Spleen (tissue), 11 donors: Measurements from ENCODE around the gene SCAF11. TPM values are rescaled to one million over a fixed set of nuclear protein-coding genes. Genes with fewer than 3 reads are reported as not detected.

Experiments
- DNase-seq: peaks from one replicate; pipeline ENCODE4 v3.0.0-alpha.2; 2020
- H3K27ac ChIP-seq, 8 donors: fragments of 200-600 bp; sonication (generic) in 7 of 8; 1 replicate in 4 of 8; 2 replicates in 4 of 8; pipeline versions ENCODE4 v1.5.0 to v1.8.0; 2016 to 2021; ENCODE audit warnings: inconsistent platforms in 4 of 8, mild to moderate bottlenecking in 4 of 8, moderate library complexity in 1 of 8
- H3K27me3 ChIP-seq, 7 donors: fragments of 200-600 bp; sonication (generic) in 6 of 7; replicated peaks in 1 of 7; 1 replicate in 4 of 7; 2 replicates in 3 of 7; pipeline versions ENCODE4 v1.5.0 to v1.8.0; 2016 to 2021; ENCODE audit warnings: inconsistent platforms in 3 of 7, mild to moderate bottlenecking in 1 of 7
- H3K36me3 ChIP-seq, 6 donors: fragments of 200-600 bp; sonication (generic) in 5 of 6; 1 replicate in 4 of 6; 2 replicates in 2 of 6; pipeline versions ENCODE4 v1.5.0 to v1.8.0; 2016 to 2021; ENCODE audit warnings: inconsistent platforms in 2 of 6
- H3K4me1 ChIP-seq, 6 donors: fragments of 200-600 bp; sonication (generic) in 5 of 6; 1 replicate in 3 of 6; 2 replicates in 3 of 6; pipeline versions ENCODE4 v1.5.0 to v1.8.0; 2016 to 2021; ENCODE audit warnings: inconsistent platforms in 3 of 6
- H3K4me3 ChIP-seq, 8 donors: fragments of 200-600 bp; sonication (generic) in 7 of 8; 1 replicate in 4 of 8; 2 replicates in 4 of 8; pipeline versions ENCODE4 v1.5.0 to v1.8.0; 2016 to 2021; ENCODE audit warnings: inconsistent platforms in 4 of 8, mild to moderate bottlenecking in 4 of 8, moderate library complexity in 2 of 8
- H3K9me3 ChIP-seq, 8 donors: fragments of 200-600 bp; sonication (generic) in 7 of 8; 1 replicate in 4 of 8; 2 replicates in 4 of 8; pipeline versions ENCODE4 v1.5.0 to v1.8.0; 2016 to 2021; ENCODE audit warnings: inconsistent platforms in 4 of 8
- POLR2A ChIP-seq, 3 donors: fragments of 450-650 bp; IDR thresholded peaks; one replicate each; pipeline ENCODE4 v1.5.1; 2017; ENCODE audit warnings: antibody characterized with exemption in 3 of 3, mild to moderate bottlenecking in 1 of 3
- POLR2AphosphoS5 ChIP-seq, 3 donors: sonication (generic); formaldehyde crosslinking; IDR thresholded peaks; one replicate each; pipeline ENCODE4 v1.5.1; 2017; ENCODE audit warnings: antibody characterized with exemption in 3 of 3
- WGBS, 5 donors: extraction: QIAGEN DNeasy Blood & Tissue Kit in 3 of 5; methylation state at CpG; one replicate each; pipeline versions ENCODE4 v1.1.5 to v1.1.7; 2013 to 2018; 5-methylcytosine and 5-hydroxymethylcytosine counted together
- intact Hi-C: fragments of 100-400 bp; cut with DNase I; formaldehyde crosslinking; loops from one replicate; pipeline ENCODE4 v1.15.0; 2023; ENCODE audit warnings: low total_unique reads
- polyA plus RNA-seq, 3 donors: library from polyadenylated mRNA; stranded (reverse); fragments of 200-250 nt; gene quantifications; one replicate each; pipeline ENCODE4 v1.2.1, GENCODE V29; 2013
- total RNA-seq, 7 donors: library from RNA; depleted of rRNA in 3 of 7; stranded (reverse); fragments of >200 nt in 3 of 7; fragmentation: NEBNext Ultra II Directional in 4 of 7; extraction: Animal tissue kit (Norgen Biotek cat#: 25700) in 4 of 7; gene quantifications; one replicate each; pipeline versions ENCODE4 v1.1.0 to v1.2.1, GENCODE V29; 2016 to 2021
- TF ChIP-seq, protein P1 (sequence below), 11 experiments: fragments of 200-600 bp in 7 of 11; fragments of 450-650 bp in 4 of 11; sonication (generic) in 4 of 11; IDR thresholded peaks in 8 of 11; conservative IDR thresholded peaks in 3 of 11; 1 replicate in 7 of 11; 2 replicates in 4 of 11; pipeline versions ENCODE4 v1.4.0 to v1.8.0; 2016 to 2021; ENCODE audit warnings: antibody characterized with exemption in 11 of 11, inconsistent platforms in 4 of 11, mild to moderate bottlenecking in 1 of 11
- donor health status: healthy with polysubstance abuse.
- donor health status: DM: no; HTN: no; CAD: no; lungs with moderate emphysema.
- donor health status: DM: no; HTN: no; CAD: no.
- donor health status: Bipolar disorder and iron deficiency.
- donor health status: healthy.
- donor health status: DM: no; HTN: no; CAD: no.
- donor health status: DM: yes; HTN: yes; CAD: no.

The SCAF11 gene
- total and polyA plus RNA-seq, 10 donors, result 30.0 to 249 (median 170) TPM

DNA sequence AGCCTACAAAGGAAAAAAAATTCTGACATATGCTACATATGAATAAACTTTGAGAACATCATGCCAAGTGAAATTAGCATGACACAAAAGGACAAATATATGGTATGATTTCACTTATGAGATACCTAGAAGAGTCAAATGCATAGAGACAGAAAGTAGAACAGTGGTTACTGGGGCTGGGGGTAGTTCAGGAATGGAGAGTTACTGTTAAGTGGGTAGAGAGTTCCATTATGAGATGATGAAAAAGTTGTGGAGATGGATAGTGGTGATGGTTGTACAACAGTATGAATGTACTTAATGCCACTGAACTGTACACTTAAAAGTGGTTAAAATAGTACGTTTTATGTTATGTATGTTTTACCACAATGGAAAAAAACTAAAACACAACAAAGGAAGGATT, 92.3 kb downstream of the SCAF11 start:
- intact Hi-C loops, result no loop called here
- Histone ChIP-seq H3K4me1 (no peaks in the 10 kb centered on the region), H3K27ac (no peak overlapping the region), H3K4me3 (no peak overlapping the region), H3K27me3 (no peaks in the 10 kb centered on the region), H3K36me3 (peaks cover 0 to 85% (median 45%) of the 10 kb centered on the region in 6 donors), H3K9me3 (no peaks in the 10 kb centered on the region)
- 86 to 100% (median 93%) methylated on average over 1 of the region's 1 CpG for WGBS, 5 donors
- TF ChIP-seq POLR2AphosphoS5 (IDR thresholded peaks at IDR 0.05), result no peak
- no peak for TF ChIP-seq POLR2A (IDR thresholded peaks at IDR 0.05)
- TF ChIP-seq, protein P1, sequence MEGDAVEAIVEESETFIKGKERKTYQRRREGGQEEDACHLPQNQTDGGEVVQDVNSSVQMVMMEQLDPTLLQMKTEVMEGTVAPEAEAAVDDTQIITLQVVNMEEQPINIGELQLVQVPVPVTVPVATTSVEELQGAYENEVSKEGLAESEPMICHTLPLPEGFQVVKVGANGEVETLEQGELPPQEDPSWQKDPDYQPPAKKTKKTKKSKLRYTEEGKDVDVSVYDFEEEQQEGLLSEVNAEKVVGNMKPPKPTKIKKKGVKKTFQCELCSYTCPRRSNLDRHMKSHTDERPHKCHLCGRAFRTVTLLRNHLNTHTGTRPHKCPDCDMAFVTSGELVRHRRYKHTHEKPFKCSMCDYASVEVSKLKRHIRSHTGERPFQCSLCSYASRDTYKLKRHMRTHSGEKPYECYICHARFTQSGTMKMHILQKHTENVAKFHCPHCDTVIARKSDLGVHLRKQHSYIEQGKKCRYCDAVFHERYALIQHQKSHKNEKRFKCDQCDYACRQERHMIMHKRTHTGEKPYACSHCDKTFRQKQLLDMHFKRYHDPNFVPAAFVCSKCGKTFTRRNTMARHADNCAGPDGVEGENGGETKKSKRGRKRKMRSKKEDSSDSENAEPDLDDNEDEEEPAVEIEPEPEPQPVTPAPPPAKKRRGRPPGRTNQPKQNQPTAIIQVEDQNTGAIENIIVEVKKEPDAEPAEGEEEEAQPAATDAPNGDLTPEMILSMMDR (IDR thresholded peaks at IDR 0.05 in 8 of 11, conservative IDR thresholded peaks at IDR 0.05 in 3 of 11), result no peak
- no peak for DNase-seq

- no peaks in the 10 kb centered on the region for H3K27me3 ChIP-seq
- no peak for DNase-seq
- H3K4me3 ChIP-seq, result no peak overlapping the region
- TF ChIP-seq POLR2A (IDR thresholded peaks at IDR 0.05) (no peak), POLR2AphosphoS5 (IDR thresholded peaks at IDR 0.05) (no peak)
- TF ChIP-seq, protein P1 (IDR thresholded peaks at IDR 0.05 in 8 of 11, conservative IDR thresholded peaks at IDR 0.05 in 3 of 11), result no peak
- no peak overlapping the region for H3K27ac ChIP-seq
- H3K4me1 ChIP-seq, result no peaks in the 10 kb centered on the region
- no peaks in the 10 kb centered on the region for H3K9me3 ChIP-seq
- H3K36me3 ChIP-seq, result peaks cover 3 to 92% (median 60%) of the 10 kb centered on the region in 6 donors
- intact Hi-C loops, result no loop called here
- WGBS, 5 donors, result 64 to 86% (median 77%) methylated on average over 4 of the region's 4 CpGs
Measured at GRCh38 chr12:45895961-45896360, 94.4 kb downstream of the SCAF11 start.

DNA sequence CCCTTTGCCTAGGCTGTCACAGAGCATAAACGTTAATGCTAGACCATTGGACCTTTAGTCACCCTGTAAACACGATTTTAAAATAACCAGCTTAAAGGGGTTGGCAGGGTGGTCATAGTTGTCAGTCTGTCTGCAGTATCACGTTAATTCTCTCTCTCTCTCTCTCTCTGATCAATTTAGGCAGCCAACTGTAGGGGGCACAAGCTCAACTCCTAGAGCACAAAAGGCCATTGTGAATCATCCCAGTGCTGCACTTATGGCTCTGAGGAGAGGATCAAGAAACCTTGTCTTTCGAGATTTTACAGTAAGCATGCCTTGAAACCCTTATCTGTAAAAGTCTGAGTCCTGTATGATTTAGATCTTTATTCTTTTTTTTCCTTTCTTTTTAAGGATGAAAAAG, 97.1 kb downstream of the SCAF11 start:
- Histone ChIP-seq H3K9me3 (no peaks in the 10 kb centered on the region), H3K27ac (no peak overlapping the region), H3K27me3 (no peaks in the 10 kb centered on the region), H3K4me3 (no peak overlapping the region), H3K36me3 (peaks cover 3 to 74% (median 52%) of the 10 kb centered on the region in 6 donors), H3K4me1 (no peaks in the 10 kb centered on the region)
- TF ChIP-seq, protein P1 (IDR thresholded peaks at IDR 0.05 in 8 of 11, conservative IDR thresholded peaks at IDR 0.05 in 3 of 11), result no peak
- TF ChIP-seq POLR2AphosphoS5 (IDR thresholded peaks at IDR 0.05), result no peak
- TF ChIP-seq POLR2A (IDR thresholded peaks at IDR 0.05), result no peak
- WGBS, 5 donors, result 85 to 92% (median 88%) methylated on average over 4 of the region's 4 CpGs
- no peak for DNase-seq
- intact Hi-C loops, result no loop called here

GRCh38 chr12:45890276-45890675, 100.1 kb downstream of the SCAF11 start:
- intact Hi-C loops, result no loop called here
- DNase-seq, result no peak
- 90 to 98% (median 95%) methylated on average over 2 of the region's 2 CpGs for WGBS, 5 donors
- Histone ChIP-seq H3K36me3 (peaks cover 3 to 71% (median 43%) of the 10 kb centered on the region in 6 donors), H3K27ac (no peak overlapping the region), H3K9me3 (peaks cover 0 to 9% (median 6%) of the 10 kb centered on the region in 8 donors), H3K4me3 (no peak overlapping the region), H3K4me1 (no peaks in the 10 kb centered on the region), H3K27me3 (no peaks in the 10 kb centered on the region)
- TF ChIP-seq POLR2A (IDR thresholded peaks at IDR 0.05) (no peak), POLR2AphosphoS5 (IDR thresholded peaks at IDR 0.05) (no peak)
- TF ChIP-seq, protein P1 (IDR thresholded peaks at IDR 0.05 in 8 of 11, conservative IDR thresholded peaks at IDR 0.05 in 3 of 11), result no peak
